CD4-positive, alpha-beta memory T cell (primary cell): ENCODE data around the gene NSMF. TPM values are rescaled to one million over a fixed set of nuclear protein-coding genes. Genes with fewer than 3 reads are reported as not detected.
A peak's percentile ranks its signal among the peaks of the same experiment; 100 is the strongest.

Experiments
- CTCF ChIA-PET: fragments of 350-600 bp; sonication (Branson Sonifier 250); formaldehyde crosslinking; loops from one replicate; lab custom pipeline; 2021; ENCODE audit warnings: inconsistent platforms; ENCODE audit not compliant: partially characterized antibody; lab: Charles Lee
- POLR2A ChIA-PET: fragments of 350-600 bp; sonication (Branson Sonifier 250); formaldehyde crosslinking; loops from one replicate; lab custom pipeline; 2021; ENCODE audit not compliant: partially characterized antibody; lab: Charles Lee
- DNase-seq, 5 donors: peaks; one replicate each; pipeline versions ENCODE4 v3.0.0 to v3.0.0-alpha.2; 2020 to 2022; ENCODE audit warnings: mixed read lengths in 1 of 5
- H3K27ac ChIP-seq: one replicate; pipeline ENCODE4 v1.7.0; 2013; ENCODE audit warnings: low read depth, low read length
- H3K27me3 ChIP-seq: 2 replicates; pipeline ENCODE4 v1.7.0; 2013; ENCODE audit warnings: mild to moderate bottlenecking, low read length, moderate library complexity; ENCODE audit not compliant: insufficient read depth
- H3K36me3 ChIP-seq: 2 replicates; pipeline ENCODE4 v1.7.0; 2013; ENCODE audit warnings: mild to moderate bottlenecking, low read length, moderate library complexity; ENCODE audit not compliant: insufficient read depth
- H3K4me1 ChIP-seq: 2 replicates; pipeline ENCODE4 v1.7.0; 2013; ENCODE audit warnings: mild to moderate bottlenecking, low read length, moderate library complexity; ENCODE audit not compliant: insufficient read depth
- H3K4me3 ChIP-seq, 2 donors: one replicate each; pipeline ENCODE4 v1.7.0; 2013; ENCODE audit warnings: low read length in 2 of 2, mild to moderate bottlenecking in 1 of 2
- H3K9me3 ChIP-seq, 2 donors: one replicate each; pipeline ENCODE4 v1.7.0; 2013; ENCODE audit warnings: low read length in 2 of 2, control low read depth in 1 of 2; ENCODE audit not compliant: control insufficient read depth in 1 of 2
- H3K27ac Mint-ChIP-seq, 7 donors: one replicate each; pipeline ENCODE4 v1.8.0; 2020 to 2021; ENCODE audit warnings: mixed read lengths in 7 of 7, mild to moderate bottlenecking in 6 of 7, inconsistent platforms in 3 of 7, moderate library complexity in 3 of 7
- H3K27me3 Mint-ChIP-seq, 2 donors: one replicate each; pipeline ENCODE4 v1.8.0; 2020 to 2021; ENCODE audit warnings: mixed read lengths in 2 of 2
- H3K36me3 Mint-ChIP-seq, 2 donors: one replicate each; pipeline ENCODE4 v1.8.0; 2020 to 2021; ENCODE audit warnings: mixed read lengths in 2 of 2, inconsistent platforms in 1 of 2, mild to moderate bottlenecking in 1 of 2
- H3K4me1 Mint-ChIP-seq, 4 donors: one replicate each; pipeline ENCODE4 v1.8.0; 2020 to 2021; ENCODE audit warnings: mixed read lengths in 4 of 4, mild to moderate bottlenecking in 1 of 4
- H3K4me3 Mint-ChIP-seq, 8 donors: one replicate each; pipeline ENCODE4 v1.8.0; 2020 to 2021; ENCODE audit warnings: mixed read lengths in 8 of 8, mild to moderate bottlenecking in 7 of 8, moderate library complexity in 6 of 8, inconsistent platforms in 3 of 8
- H3K9me3 Mint-ChIP-seq, 8 donors: one replicate each; pipeline ENCODE4 v1.8.0; 2020 to 2021; ENCODE audit warnings: mixed read lengths in 8 of 8, mild to moderate bottlenecking in 5 of 8, inconsistent platforms in 3 of 8, moderate library complexity in 1 of 8
- intact Hi-C: fragments of 100-400 bp; cut with micrococcal nuclease; formaldehyde crosslinking; loops from one replicate; pipeline ENCODE4 v1.15.1; 2023
- polyA plus RNA-seq, 2 donors: library from polyadenylated mRNA; unstranded; fragments of 300-500 nt; fragmentation: Illumina TruSeq; gene quantifications; one replicate each; pipeline ENCODE4 v1.2.3, GENCODE V29; 2021
- total RNA-seq, 2 experiments: library from RNA; stranded (reverse); gene quantifications; one replicate each; pipeline ENCODE4 v1.2.3, GENCODE V29; 2021

Gene NSMF
- total and polyA plus RNA-seq, 4 experiments from 2014 or later, result 3.8 to 20.9 (median 14.4) TPM

DNA sequence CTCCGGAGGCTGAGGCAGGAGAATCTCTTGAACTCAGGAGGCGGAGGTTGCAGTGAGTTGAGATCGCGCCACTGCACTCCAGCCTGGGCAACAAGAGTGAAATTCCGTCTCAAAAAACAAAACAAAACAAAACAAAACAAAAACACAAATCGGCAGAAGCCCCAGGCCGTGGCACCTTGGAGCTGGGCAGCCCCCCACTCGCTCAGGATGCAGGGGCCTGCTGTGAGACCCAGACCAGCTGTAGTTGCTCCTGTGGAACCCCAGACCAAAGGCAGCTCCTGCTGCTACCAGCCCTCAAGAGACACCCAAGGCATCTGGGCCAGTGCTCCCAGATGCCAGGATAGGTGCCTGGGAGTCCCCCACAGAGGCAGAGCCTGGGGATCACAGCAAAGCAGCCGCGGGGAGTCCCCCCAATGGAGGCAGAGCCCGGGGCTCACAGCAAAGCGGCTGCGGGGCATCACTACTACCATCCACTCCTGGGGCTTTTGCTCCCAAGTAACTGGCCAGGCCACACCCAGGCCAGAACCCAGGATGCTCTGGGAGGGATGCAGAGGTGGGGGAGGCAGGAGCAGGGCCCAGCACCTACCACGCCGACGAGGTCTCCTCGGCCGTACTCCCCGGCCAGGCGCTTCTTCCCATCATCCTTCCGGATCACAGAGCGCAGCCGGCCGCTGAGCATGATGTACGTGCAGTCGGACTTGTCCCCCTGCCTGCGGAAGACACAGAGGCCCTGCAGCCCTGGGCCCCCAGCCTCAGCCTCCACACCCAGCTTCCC is 37.7 kb upstream of the NSMF start:
- no peaks in the 10 kb centered on the region for H3K4me1 ChIP-seq
- H3K9me3 ChIP-seq, result no peaks in the 10 kb centered on the region
- Mint-ChIP-seq H3K36me3 (peaks cover 0 to 2% of the 10 kb centered on the region in 2 donors), H3K4me3 (no peak overlapping the region), H3K4me1 (peaks cover 3 to 5% (median 4%) of the 10 kb centered on the region in 4 donors), H3K27ac (no peak overlapping the region), H3K27me3 (no peaks in the 10 kb centered on the region), H3K9me3 (peaks cover 0 to 3% (median 0%) of the 10 kb centered on the region in 8 donors)
- ChIA-PET CTCF (interaction anchor here (0.9 kb wide), 1 partner anchor 13 kb away, joined by 3 read pairs; no protein-coding TSS in a partner anchor), POLR2A (no interaction called here)
- intact Hi-C loops, result no loop called here
- no peak overlapping the region for H3K27ac ChIP-seq
- H3K27me3 ChIP-seq, result no peaks in the 10 kb centered on the region
- DNase-seq, result no peak
- no peak overlapping the region for H3K4me3 ChIP-seq
- no peaks in the 10 kb centered on the region for H3K36me3 ChIP-seq

DNA sequence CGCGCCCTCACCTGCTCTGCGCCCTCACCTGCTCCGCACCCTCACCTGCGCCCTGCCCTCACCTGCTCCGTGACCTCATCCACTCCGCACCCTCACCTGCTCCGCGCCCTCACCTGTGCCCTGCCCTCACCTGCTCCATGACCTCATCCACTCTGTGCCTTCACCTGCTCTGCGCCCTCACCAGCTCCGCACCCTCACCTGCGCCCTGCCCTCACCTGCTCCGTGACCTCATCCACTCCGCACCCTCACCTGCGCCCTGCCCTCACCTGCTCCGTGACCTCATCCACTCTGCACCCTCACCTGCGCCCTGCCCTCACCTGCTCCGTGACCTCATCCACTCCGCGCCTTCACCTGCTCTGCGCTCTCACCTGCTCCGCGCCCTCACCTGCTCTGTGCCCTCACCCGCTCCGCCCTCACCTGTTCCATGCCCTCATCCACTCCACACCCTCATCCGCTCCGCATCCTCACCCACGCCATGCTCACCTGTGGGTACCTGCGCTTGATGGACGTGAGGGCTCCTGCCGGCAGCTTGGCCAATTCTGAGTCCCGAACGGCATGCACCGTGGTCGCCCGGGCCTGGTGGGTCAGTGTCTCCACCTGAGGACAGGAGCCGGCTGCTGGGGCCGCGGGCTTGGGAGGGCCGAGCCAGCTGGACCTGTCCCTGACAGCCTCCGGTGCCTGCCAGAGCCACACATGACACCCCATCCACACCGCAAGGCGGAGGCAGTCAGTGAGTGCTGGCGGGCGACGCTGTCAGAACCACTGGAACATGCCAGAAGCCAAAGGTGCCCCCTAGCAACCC is 35.6 kb upstream of the NSMF start:
- Histone ChIP-seq H3K27ac (no peak overlapping the region), H3K36me3 (no peaks in the 10 kb centered on the region), H3K9me3 (no peaks in the 10 kb centered on the region), H3K27me3 (no peaks in the 10 kb centered on the region), H3K4me3 (no peak overlapping the region), H3K4me1 (no peaks in the 10 kb centered on the region)
- Mint-ChIP-seq H3K4me3 (no peak overlapping the region), H3K36me3 (no peaks in the 10 kb centered on the region), H3K27ac (peak overlapping the region in 2 of 7 donors; percentile 22 to 57), H3K9me3 (no peaks in the 10 kb centered on the region), H3K4me1 (peaks cover 0 to 7% (median 5%) of the 10 kb centered on the region in 4 donors), H3K27me3 (no peaks in the 10 kb centered on the region)
- POLR2A ChIA-PET, result no interaction called here
- intact Hi-C loops, result no loop called here
- no peak for DNase-seq
- CTCF ChIA-PET, result no interaction called here

GRCh38 chr9:137494104-137494544 is 35.0 kb upstream of the NSMF start:
- Histone ChIP-seq H3K27me3 (no peaks in the 10 kb centered on the region), H3K9me3 (no peaks in the 10 kb centered on the region), H3K27ac (no peak overlapping the region), H3K4me3 (no peak overlapping the region), H3K36me3 (no peaks in the 10 kb centered on the region), H3K4me1 (no peaks in the 10 kb centered on the region)
- no peaks in the 10 kb centered on the region for H3K9me3 Mint-ChIP-seq
- intact Hi-C loops, result no loop called here
- DNase-seq, result no peak
- H3K36me3 Mint-ChIP-seq, result no peaks in the 10 kb centered on the region
- ChIA-PET CTCF (no interaction called here), POLR2A (no interaction called here)
- peaks cover 0 to 7% (median 5%) of the 10 kb centered on the region in 4 donors for H3K4me1 Mint-ChIP-seq
- peak overlapping the region in 2 of 8 donors; percentile 26 to 59 for H3K4me3 Mint-ChIP-seq
- peak overlapping the region in 5 of 7 donors; percentile 22 to 71 (median 57) for H3K27ac Mint-ChIP-seq
- no peaks in the 10 kb centered on the region for H3K27me3 Mint-ChIP-seq

GRCh38 chr9:137493364-137494103 is 34.4 kb upstream of the NSMF start:
- no peaks in the 10 kb centered on the region for H3K27me3 Mint-ChIP-seq
- intact Hi-C loops, result no loop called here
- DNase-seq, result no peak
- Histone ChIP-seq H3K9me3 (no peaks in the 10 kb centered on the region), H3K4me1 (no peaks in the 10 kb centered on the region), H3K4me3 (no peak overlapping the region), H3K27me3 (no peaks in the 10 kb centered on the region), H3K36me3 (no peaks in the 10 kb centered on the region), H3K27ac (no peak overlapping the region)
- H3K27ac Mint-ChIP-seq, result no peak overlapping the region
- H3K36me3 Mint-ChIP-seq, result no peaks in the 10 kb centered on the region
- CTCF ChIA-PET, result no interaction called here
- POLR2A ChIA-PET, result no interaction called here
- peaks cover 0 to 7% (median 5%) of the 10 kb centered on the region in 4 donors for H3K4me1 Mint-ChIP-seq
- no peaks in the 10 kb centered on the region for H3K9me3 Mint-ChIP-seq
- no peak overlapping the region for H3K4me3 Mint-ChIP-seq

DNA sequence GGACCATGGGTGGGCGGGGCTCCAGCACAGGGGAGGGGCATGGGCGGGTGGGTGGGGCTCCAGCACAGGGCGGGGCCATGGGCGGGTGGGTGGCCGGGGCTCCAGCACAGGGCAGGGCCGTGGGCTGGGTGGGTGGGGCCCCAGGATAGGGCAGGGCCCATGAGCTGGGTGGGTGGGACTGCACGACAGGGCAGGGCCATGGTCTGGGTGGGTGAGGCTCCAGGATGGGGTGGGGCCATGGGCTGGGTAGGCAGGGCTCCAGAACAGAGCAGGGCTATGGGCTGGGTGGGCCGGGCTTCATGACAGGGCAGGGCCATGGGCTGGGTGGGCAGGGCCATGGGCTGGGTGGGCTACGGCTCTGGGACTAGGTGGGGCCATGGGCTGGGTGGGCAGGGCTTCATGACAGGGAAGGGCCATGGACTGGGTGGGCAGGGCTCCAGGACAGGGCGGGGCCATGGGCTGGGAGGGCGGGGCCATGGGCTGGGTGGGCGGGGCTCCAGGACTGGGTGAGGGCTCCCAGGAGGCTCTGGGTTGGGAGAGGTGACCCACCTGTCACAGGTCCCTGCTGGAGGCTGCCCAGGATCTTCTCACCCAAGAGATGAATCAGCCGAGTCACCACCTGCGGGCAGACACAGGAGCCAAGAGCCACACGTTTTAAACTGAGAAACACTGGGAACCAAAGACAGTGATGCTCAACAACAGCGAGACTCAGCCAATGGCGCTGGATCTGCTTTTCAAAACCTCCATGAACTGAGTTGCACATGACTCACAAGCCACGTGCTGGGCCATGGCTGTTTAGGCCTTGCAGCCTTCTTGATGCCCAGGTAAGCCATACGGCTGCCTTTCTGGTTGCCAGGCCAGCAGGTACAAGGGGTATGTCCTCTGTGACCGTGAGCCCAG is 33.6 kb upstream of the NSMF start:
- no peaks in the 10 kb centered on the region for H3K27me3 Mint-ChIP-seq
- POLR2A ChIA-PET, result no interaction called here
- Histone ChIP-seq H3K27ac (no peak overlapping the region), H3K27me3 (no peaks in the 10 kb centered on the region), H3K36me3 (no peaks in the 10 kb centered on the region), H3K9me3 (no peaks in the 10 kb centered on the region), H3K4me3 (no peak overlapping the region), H3K4me1 (no peaks in the 10 kb centered on the region)
- intact Hi-C loops, result no loop called here
- CTCF ChIA-PET, result no interaction called here
- H3K36me3 Mint-ChIP-seq, result no peaks in the 10 kb centered on the region
- H3K4me1 Mint-ChIP-seq, result peaks cover 0 to 7% (median 5%) of the 10 kb centered on the region in 4 donors
- H3K9me3 Mint-ChIP-seq, result no peaks in the 10 kb centered on the region
- no peak for DNase-seq
- no peak overlapping the region for H3K4me3 Mint-ChIP-seq
- H3K27ac Mint-ChIP-seq, result no peak overlapping the region

GRCh38 chr9:137491735-137492432 is 32.8 kb upstream of the NSMF start:
- intact Hi-C loops, result no loop called here
- no peaks in the 10 kb centered on the region for H3K36me3 ChIP-seq
- H3K4me1 ChIP-seq, result no peaks in the 10 kb centered on the region
- ChIA-PET CTCF (no interaction called here), POLR2A (no interaction called here)
- Mint-ChIP-seq H3K4me1 (peaks cover 0 to 7% (median 5%) of the 10 kb centered on the region in 4 donors), H3K27me3 (no peaks in the 10 kb centered on the region), H3K27ac (peak overlapping the region in 3 of 7 donors; percentile 15 to 60 (median 51)), H3K9me3 (no peaks in the 10 kb centered on the region), H3K36me3 (no peaks in the 10 kb centered on the region), H3K4me3 (no peak overlapping the region)
- H3K27me3 ChIP-seq, result no peaks in the 10 kb centered on the region
- H3K27ac ChIP-seq, result no peak overlapping the region
- H3K9me3 ChIP-seq, result no peaks in the 10 kb centered on the region
- H3K4me3 ChIP-seq, result no peak overlapping the region
- DNase-seq, result no peak
